SJSA1 (cell line): ENCODE results near the gene MOCOS. TPM values are rescaled to one million over a fixed set of nuclear protein-coding genes. Genes with fewer than 3 reads are reported as not detected.

Source experiments
- DNase-seq, 2 experiments: peaks; one replicate each; pipeline ENCODE4 v3.0.0-alpha.2; 2015 to 2020; ENCODE audit warnings: low spot score in 2 of 2, low read depth in 1 of 2
- H3K27ac ChIP-seq: fragments of 250-450 bp; sonication (Bioruptor Pico); 2 replicates; pipeline ENCODE4 v1.5.1; 2020; ENCODE audit warnings: mild to moderate bottlenecking, moderate library complexity
- H3K27me3 ChIP-seq: fragments of 250-450 bp; sonication (Bioruptor Pico); replicated peaks from 2 replicates; pipeline ENCODE4 v1.5.1; 2020; ENCODE audit warnings: mild to moderate bottlenecking, moderate library complexity
- H3K36me3 ChIP-seq: fragments of 250-450 bp; sonication (Bioruptor Pico); 2 replicates; pipeline ENCODE4 v1.5.1; 2020; ENCODE audit warnings: mild to moderate bottlenecking
- H3K4me1 ChIP-seq: fragments of 250-450 bp; sonication (Bioruptor Pico); replicated peaks from 2 replicates; pipeline ENCODE4 v1.6.1; 2021; ENCODE audit warnings: mild to moderate bottlenecking
- H3K4me3 ChIP-seq: fragments of 250-450 bp; sonication (Bioruptor Pico); 2 replicates; pipeline ENCODE4 v1.5.1; 2020; ENCODE audit warnings: mild to moderate bottlenecking
- H3K9me3 ChIP-seq: fragments of 250-450 bp; sonication (Bioruptor Pico); replicated peaks from 2 replicates; pipeline ENCODE4 v1.5.1; 2020; ENCODE audit warnings: mild to moderate bottlenecking
- total RNA-seq: library from RNA; depleted of rRNA; stranded (reverse); fragments of >200 nt; shearing (Covaris generic); gene quantifications from 2 replicates; pipeline ENCODE4 v1.2.3, GENCODE V29; 2014

Gene MOCOS
- total RNA-seq, 1 experiment from 2014 or later = 0.34 TPM

GRCh38 chr18:36281936-36282335 is 94.6 kb downstream of the MOCOS start:
- Histone ChIP-seq H3K36me3 (no peaks in the 10 kb centered on the region), H3K4me1 (no peaks in the 10 kb centered on the region), H3K27ac (no peak overlapping the region), H3K9me3 (no peaks in the 10 kb centered on the region), H3K4me3 (no peak overlapping the region), H3K27me3 (0 out of 2 replicates have a peak, but pooled peaks cover 6% of the 10 kb centered on the region)
- DNase-seq = no peak

GRCh38 chr18:36283448-36283847 is 96.2 kb downstream of the MOCOS start:
- DNase-seq = no peak
- H3K9me3 ChIP-seq = no peaks in the 10 kb centered on the region
- H3K4me3 ChIP-seq = no peak overlapping the region
- no peaks in the 10 kb centered on the region for H3K36me3 ChIP-seq
- H3K27me3 ChIP-seq = no peaks in the 10 kb centered on the region
- H3K27ac ChIP-seq = no peak overlapping the region
- H3K4me1 ChIP-seq = no peaks in the 10 kb centered on the region

GRCh38 chr18:36284268-36284667 is 97.0 kb downstream of the MOCOS start:
- DNase-seq = no peak
- Histone ChIP-seq H3K36me3 (no peaks in the 10 kb centered on the region), H3K4me1 (no peaks in the 10 kb centered on the region), H3K27me3 (no peaks in the 10 kb centered on the region), H3K27ac (no peak overlapping the region), H3K9me3 (no peaks in the 10 kb centered on the region), H3K4me3 (no peak overlapping the region)

DNA sequence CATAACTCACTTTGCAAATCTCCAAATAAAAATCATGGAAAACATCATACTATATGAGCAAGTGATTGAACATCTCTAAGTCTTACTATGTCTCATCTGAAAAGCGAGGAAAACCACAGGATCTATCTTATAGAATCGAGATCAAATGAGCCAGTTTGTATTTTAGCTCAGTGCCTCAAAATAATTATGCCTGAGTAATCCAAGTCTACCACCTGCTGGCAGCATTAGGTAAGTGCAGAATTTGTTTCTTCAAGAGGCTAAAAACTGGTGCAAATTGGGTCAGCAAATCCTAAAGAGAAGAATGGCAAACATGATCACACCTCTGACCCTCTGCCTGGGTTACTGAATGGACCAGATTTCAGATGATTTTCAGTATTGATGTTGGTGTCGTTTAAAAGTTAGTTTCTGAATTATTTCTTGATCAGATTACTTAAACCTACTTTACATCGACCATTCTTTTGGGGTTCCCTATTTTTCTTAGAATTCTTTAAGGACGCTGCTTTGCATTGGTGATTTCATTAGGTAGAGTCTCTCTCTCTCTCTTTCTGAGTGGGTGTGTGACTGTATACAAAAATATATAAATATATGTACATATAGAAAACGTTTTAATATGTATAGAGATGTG is 97.5 kb downstream of the MOCOS start:
- H3K36me3 ChIP-seq = no peaks in the 10 kb centered on the region
- no peak overlapping the region for H3K4me3 ChIP-seq
- H3K27ac ChIP-seq = no peak overlapping the region
- no peaks in the 10 kb centered on the region for H3K9me3 ChIP-seq
- DNase-seq = peak in 1 of 2 experiments; percentile 38
- no peaks in the 10 kb centered on the region for H3K27me3 ChIP-seq
- no peaks in the 10 kb centered on the region for H3K4me1 ChIP-seq

- Histone ChIP-seq H3K27ac (no peak overlapping the region), H3K4me1 (no peaks in the 10 kb centered on the region), H3K9me3 (no peaks in the 10 kb centered on the region), H3K4me3 (no peak overlapping the region), H3K27me3 (no peaks in the 10 kb centered on the region), H3K36me3 (no peaks in the 10 kb centered on the region)
- DNase-seq = no peak
Observed at GRCh38 chr18:36287653-36288052, 100.4 kb downstream of the MOCOS start.

DNA sequence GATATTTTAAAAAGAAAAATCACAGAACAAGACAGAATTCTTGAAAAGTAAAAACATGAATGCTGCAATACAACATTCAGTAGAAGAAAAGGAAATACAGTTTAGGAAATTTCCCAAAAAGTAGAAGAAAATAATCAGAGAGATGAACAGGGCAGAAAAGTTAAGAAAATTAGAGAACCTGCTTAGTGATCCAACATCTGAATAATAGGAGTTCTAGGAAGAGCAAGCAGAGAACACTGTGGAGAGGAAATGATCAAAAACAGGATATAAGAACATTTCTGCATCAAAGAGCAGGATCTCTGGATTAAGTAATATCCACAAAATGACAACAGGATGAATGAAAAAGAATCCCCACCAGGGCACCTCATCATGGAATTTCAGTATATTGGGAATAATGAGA is 101.4 kb downstream of the MOCOS start:
- Histone ChIP-seq H3K4me1 (no peaks in the 10 kb centered on the region), H3K4me3 (no peak overlapping the region), H3K27me3 (no peaks in the 10 kb centered on the region), H3K27ac (no peak overlapping the region), H3K9me3 (no peaks in the 10 kb centered on the region), H3K36me3 (no peaks in the 10 kb centered on the region)
- no peak for DNase-seq

- no peak for DNase-seq
- Histone ChIP-seq H3K27me3 (peaks cover 18% of the 10 kb centered on the region), H3K4me1 (peaks cover 13% of the 10 kb centered on the region), H3K9me3 (no peaks in the 10 kb centered on the region), H3K36me3 (no peaks in the 10 kb centered on the region), H3K4me3 (no peak overlapping the region), H3K27ac (no peak overlapping the region)
Observed at GRCh38 chr18:36294031-36294430, 106.7 kb downstream of the MOCOS start.

DNA sequence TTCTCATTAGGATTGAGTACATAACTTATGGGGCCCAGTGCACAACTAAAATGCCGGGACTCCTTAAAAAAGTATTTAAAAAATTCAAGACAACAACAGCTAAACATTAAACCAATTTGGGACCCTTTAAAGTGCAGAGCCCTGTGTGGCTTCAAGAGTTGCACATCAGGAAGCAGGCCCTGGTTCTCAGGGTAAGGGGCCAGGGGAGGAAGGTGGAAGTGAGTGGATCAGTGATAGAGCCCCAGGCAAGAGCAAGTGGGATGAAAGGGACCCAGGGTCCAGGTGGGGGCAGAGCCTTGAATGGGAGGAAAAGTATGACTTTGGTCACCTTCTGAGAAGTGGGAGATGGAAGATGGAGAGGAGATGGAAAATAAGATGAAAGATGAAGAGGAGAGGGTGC is 107.9 kb downstream of the MOCOS start:
- no peak for DNase-seq
- Histone ChIP-seq H3K4me1 (peaks cover 13% of the 10 kb centered on the region), H3K27ac (no peak overlapping the region), H3K36me3 (no peaks in the 10 kb centered on the region), H3K27me3 (peaks cover 30% of the 10 kb centered on the region), H3K9me3 (no peaks in the 10 kb centered on the region), H3K4me3 (no peak overlapping the region)

- Histone ChIP-seq H3K36me3 (no peaks in the 10 kb centered on the region), H3K9me3 (no peaks in the 10 kb centered on the region), H3K27me3 (peaks cover 30% of the 10 kb centered on the region), H3K4me3 (no peak overlapping the region), H3K27ac (no peak overlapping the region), H3K4me1 (peaks cover 13% of the 10 kb centered on the region)
- no peak for DNase-seq
Observed at GRCh38 chr18:36295880-36296301, 108.6 kb downstream of the MOCOS start.

DNA sequence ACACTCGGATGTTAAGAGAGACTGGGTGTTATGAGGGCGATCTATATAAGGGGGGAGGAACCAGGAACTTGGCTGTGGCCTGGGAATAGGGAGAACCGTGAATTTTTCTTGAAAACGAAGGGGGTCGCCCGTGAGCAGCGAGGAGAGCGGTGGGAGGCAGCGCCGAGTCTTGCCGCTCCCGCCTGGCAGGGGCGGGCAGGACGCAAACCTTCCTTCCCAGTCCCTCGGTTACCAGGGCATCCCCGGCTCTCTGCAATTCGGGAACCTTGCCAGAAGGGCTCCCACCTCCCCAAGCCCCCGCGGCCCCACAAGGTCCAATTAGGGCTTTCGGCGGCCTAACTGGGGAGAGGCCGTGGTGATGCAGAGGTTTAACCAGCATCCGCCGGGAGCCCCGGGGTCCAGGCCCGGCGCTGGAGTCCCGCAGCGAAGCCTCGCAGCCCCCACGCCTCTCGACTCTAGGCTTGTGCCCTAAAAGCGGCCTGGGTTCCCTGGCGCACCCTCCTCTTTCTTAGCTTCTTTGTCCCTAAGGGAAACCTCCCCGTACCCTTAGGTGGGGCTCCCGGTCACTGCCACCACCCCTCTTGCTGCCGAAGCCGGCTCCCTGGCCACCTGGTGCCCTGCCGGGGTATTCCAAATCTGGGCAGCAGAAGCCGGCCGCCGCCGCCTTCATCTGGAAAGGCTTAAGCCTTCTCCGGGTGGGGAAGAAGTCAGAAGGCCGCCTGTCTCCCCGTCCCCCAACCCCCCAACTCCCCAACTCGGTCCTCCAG is 109.5 kb downstream of the MOCOS start:
- Histone ChIP-seq H3K4me3 (peak overlapping the region; percentile 38), H3K27ac (no peak overlapping the region), H3K27me3 (peaks cover 30% of the 10 kb centered on the region), H3K9me3 (no peaks in the 10 kb centered on the region), H3K4me1 (peaks cover 13% of the 10 kb centered on the region), H3K36me3 (no peaks in the 10 kb centered on the region)
- peak; percentile 55 to 75 for DNase-seq

DNA sequence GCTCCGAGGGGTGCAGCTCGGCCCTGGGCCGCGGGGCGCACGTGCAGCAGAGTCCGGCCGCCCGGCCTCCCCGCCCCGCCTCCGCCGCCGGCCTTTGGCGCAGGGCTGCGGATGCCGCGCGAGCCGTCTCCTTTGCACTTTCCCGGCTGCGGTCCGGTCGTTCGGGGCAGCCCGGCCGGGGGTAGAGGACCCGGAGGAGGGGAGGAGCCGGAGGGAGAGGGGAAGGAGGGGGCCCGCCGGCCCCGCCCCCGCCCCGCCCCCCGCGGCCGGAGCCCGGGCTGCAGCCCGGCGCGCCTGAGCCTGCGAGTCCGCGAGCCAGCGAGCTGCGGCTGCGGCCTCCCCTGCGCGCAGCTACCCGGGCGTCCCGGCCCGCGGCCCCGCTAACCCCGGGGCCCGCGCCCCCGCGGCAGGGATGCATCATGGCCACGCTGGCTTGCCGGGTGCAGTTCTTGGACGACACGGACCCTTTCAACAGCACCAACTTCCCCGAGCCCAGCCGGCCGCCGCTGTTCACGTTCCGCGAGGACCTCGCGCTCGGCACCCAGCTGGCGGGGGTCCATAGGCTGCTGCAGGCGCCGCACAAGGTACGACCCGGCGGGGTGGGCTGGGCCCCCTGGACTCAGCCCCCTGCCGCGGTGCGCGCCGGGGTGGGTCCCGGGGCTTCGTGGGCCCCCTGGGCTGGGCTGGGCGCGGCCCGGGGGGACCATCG is 110.3 kb downstream of the MOCOS start, which contains the start of gene FHOD3:
FHOD3 (plus strand) TSS at position 297 of the 709 bp plus-strand sequence; CDS start at position 420, 123 bp downstream.
- H3K4me3 ChIP-seq = peak within 1 kb of the TSS; percentile 38
- no peaks in the 10 kb centered on the region for H3K9me3 ChIP-seq
- no peaks in the 10 kb centered on the region for H3K36me3 ChIP-seq
- no peak within 1 kb of the TSS for H3K27ac ChIP-seq
- peaks cover 13% of the 10 kb centered on the region for H3K4me1 ChIP-seq
- peaks cover 30% of the 10 kb centered on the region for H3K27me3 ChIP-seq
- peak in 1 of 2 experiments; percentile 22 for DNase-seq

DNA sequence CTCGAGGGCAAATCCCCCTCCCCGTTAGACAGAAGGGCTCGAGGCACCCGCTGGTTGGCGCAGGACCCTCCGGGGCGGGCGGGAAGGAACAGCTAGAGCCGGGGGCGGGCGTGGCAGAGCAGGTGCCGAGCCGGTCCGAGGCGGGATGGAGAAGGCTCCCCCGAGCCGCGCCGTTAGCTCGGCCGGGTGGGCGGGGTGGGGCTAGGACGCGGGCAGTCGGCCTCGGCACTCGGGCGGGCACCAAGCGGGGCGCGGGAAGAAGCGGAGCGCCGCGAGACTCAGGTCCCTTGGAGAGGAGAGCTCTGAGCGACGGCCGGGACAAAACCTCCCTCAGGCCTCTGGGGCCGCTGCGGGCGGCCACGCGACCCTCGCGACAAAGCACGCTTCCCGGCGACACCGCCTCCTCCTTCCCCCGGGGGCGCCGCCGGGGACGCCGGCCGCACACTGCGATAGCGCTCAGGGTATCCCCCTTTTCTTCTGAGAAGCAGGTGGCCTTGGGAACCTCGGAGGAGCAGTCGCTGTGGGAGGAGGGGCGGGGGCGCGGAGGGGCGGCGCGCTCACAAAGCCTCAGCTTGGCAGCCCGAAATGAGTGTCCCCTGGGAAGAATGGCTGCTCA is 110.9 kb downstream of the MOCOS start:
- Histone ChIP-seq H3K4me3 (peak overlapping the region; percentile 38), H3K9me3 (no peaks in the 10 kb centered on the region), H3K27me3 (peaks cover 30% of the 10 kb centered on the region), H3K4me1 (peaks cover 13% of the 10 kb centered on the region), H3K27ac (no peak overlapping the region), H3K36me3 (no peaks in the 10 kb centered on the region)
- DNase-seq = no peak

GRCh38 chr18:36299015-36299414 is 111.7 kb downstream of the MOCOS start:
- Histone ChIP-seq H3K36me3 (no peaks in the 10 kb centered on the region), H3K27me3 (peaks cover 31% of the 10 kb centered on the region), H3K27ac (no peak overlapping the region), H3K4me1 (peaks cover 13% of the 10 kb centered on the region), H3K4me3 (no peak overlapping the region), H3K9me3 (no peaks in the 10 kb centered on the region)
- no peak for DNase-seq
